ENCODE measurements around the gene ZNF22. TPM values are rescaled to one million over a fixed set of nuclear protein-coding genes. Genes with fewer than 3 reads are reported as not detected.
"Not testable (repeated sequence)": the region's sequence is repeated elsewhere in the genome, so short reads cannot be mapped to it uniquely, and the experiment has no call there.

The ZNF22 gene
- total RNA-seq, 4 donors from 2014 or later: 3.6 to 14.5 (median 8.0) TPM

GRCh38 chr10:45004661-45005060 lies 3.9 kb downstream of the ZNF22 start:
- 78 to 83% methylated on average over 3 of the region's 3 CpGs for WGBS, 2 donors
- Histone ChIP-seq H3K4me3 (no peak overlapping the region), H3K4me1 (peaks cover 16 to 53% (median 22%) of the 10 kb centered on the region in 3 donors), H3K27ac (no peak overlapping the region), H3K9me3 (no peaks in the 10 kb centered on the region), H3K27me3 (no peaks in the 10 kb centered on the region), H3K36me3 (peaks cover 0 to 30% (median 0%) of the 10 kb centered on the region in 3 donors)
- DNase-seq: no peak
- intact Hi-C loops (cut with DNase I): no loop called here
- no peak for TF ChIP-seq POLR2A (IDR thresholded peaks at IDR 0.05)
- TF ChIP-seq, protein P1, sequence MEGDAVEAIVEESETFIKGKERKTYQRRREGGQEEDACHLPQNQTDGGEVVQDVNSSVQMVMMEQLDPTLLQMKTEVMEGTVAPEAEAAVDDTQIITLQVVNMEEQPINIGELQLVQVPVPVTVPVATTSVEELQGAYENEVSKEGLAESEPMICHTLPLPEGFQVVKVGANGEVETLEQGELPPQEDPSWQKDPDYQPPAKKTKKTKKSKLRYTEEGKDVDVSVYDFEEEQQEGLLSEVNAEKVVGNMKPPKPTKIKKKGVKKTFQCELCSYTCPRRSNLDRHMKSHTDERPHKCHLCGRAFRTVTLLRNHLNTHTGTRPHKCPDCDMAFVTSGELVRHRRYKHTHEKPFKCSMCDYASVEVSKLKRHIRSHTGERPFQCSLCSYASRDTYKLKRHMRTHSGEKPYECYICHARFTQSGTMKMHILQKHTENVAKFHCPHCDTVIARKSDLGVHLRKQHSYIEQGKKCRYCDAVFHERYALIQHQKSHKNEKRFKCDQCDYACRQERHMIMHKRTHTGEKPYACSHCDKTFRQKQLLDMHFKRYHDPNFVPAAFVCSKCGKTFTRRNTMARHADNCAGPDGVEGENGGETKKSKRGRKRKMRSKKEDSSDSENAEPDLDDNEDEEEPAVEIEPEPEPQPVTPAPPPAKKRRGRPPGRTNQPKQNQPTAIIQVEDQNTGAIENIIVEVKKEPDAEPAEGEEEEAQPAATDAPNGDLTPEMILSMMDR (IDR thresholded peaks at IDR 0.05): no peak

- H3K4me3 ChIP-seq: no peak overlapping the region
- H3K27me3 ChIP-seq: no peaks in the 10 kb centered on the region
- H3K4me1 ChIP-seq: peaks cover 13 to 46% (median 18%) of the 10 kb centered on the region in 3 donors
- DNase-seq: no peak
- 90 to 100% methylated on average over 1 of the region's 1 CpG for WGBS, 2 donors
- intact Hi-C loops (cut with DNase I): no loop called here
- no peak overlapping the region for H3K27ac ChIP-seq
- TF ChIP-seq, protein P1 (IDR thresholded peaks at IDR 0.05): no peak
- TF ChIP-seq POLR2A (IDR thresholded peaks at IDR 0.05): no peak
- H3K36me3 ChIP-seq: peaks cover 0 to 30% (median 0%) of the 10 kb centered on the region in 3 donors
- no peaks in the 10 kb centered on the region for H3K9me3 ChIP-seq
Observed at GRCh38 chr10:45005284-45005683, 4.6 kb downstream of the ZNF22 start.

DNA sequence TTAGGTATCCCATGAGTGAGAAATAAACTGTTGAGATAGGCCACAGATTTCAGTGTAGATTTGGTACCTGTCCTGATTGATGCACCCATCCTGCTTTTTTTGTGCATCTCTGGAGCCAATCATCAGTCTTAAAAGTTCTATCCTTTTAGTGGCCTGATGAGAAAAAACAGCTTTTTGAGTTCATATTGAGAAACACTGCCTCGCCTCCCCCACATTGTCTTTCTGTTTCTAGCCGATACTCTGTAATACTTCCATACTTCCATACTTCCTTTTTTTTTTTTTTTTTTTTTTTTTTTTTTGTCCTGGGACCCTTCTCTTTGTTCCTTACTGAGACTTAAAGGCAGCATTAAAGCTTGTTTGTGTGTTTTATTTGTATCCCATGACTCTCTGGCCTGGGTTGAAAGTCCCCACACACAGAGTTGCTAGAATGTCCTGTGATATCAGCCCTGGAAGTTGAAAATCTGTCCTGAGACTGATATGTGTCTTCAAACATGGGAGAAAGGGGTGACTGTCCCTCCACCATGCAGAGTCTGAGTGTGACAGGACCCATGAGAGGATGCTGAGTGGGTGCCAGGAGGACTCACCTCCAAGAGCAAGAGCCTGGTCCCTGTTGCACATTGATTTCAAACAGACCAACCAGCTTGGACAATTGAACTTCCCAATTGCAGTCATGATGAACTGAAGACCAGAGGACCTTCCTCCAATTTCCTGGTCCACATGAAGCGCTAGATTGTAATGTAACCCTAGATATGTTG lies 5.7 kb downstream of the ZNF22 start:
- H3K4me3 ChIP-seq: no peak overlapping the region
- H3K4me1 ChIP-seq: peaks cover 11 to 38% (median 13%) of the 10 kb centered on the region in 3 donors
- H3K27ac ChIP-seq: no peak overlapping the region
- DNase-seq: no peak
- WGBS, 2 donors: 88 to 91% methylated on average over 3 of the region's 3 CpGs
- no peaks in the 10 kb centered on the region for H3K27me3 ChIP-seq
- H3K9me3 ChIP-seq: no peaks in the 10 kb centered on the region
- no peak for TF ChIP-seq POLR2A (IDR thresholded peaks at IDR 0.05)
- TF ChIP-seq, protein P1 (IDR thresholded peaks at IDR 0.05): no peak
- intact Hi-C loops (cut with DNase I): no loop called here
- H3K36me3 ChIP-seq: peaks cover 0 to 30% (median 0%) of the 10 kb centered on the region in 3 donors

DNA sequence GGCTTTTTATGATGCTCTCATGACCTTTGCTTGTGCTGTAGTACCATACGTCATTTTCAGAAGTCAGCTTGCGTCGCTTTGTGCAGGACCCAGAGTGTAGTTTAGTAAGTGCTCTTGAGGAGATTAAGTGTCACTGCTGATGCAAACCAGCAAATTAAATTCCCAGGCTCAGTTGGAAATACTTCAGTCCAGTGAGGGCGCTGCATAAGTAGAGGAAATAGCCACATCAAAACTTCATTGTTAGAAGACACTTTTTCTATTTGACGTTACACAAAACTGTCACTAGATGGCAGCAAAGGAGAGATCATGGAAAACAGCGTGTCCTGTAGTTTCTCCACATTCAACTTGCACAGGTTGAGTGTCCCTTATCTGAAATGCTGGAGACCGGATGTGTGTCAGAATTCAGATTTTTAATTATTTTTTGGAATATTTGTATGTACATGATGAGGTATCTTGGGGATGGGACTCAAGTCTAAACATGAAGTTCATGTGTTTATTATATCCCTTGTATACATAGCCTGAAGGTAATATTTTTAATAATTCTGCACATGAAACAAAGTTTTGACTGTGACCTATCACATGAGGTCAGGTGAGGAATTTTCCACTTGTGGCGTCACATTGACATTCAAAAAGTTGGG lies 7.9 kb downstream of the ZNF22 start:
- 11 to 12% methylated on average over 8 of the region's 8 CpGs for WGBS, 2 donors
- Histone ChIP-seq H3K27ac (no peak overlapping the region), H3K27me3 (no peaks in the 10 kb centered on the region), H3K36me3 (peaks cover 0 to 24% (median 0%) of the 10 kb centered on the region in 3 donors), H3K4me3 (no peak overlapping the region), H3K4me1 (peaks cover 3 to 16% (median 5%) of the 10 kb centered on the region in 3 donors), H3K9me3 (no peaks in the 10 kb centered on the region)
- DNase-seq: no peak
- intact Hi-C loops (cut with DNase I): no loop called here
- TF ChIP-seq POLR2A (IDR thresholded peaks at IDR 0.05): no peak
- TF ChIP-seq, protein P1 (IDR thresholded peaks at IDR 0.05): peak; percentile 69 to 83 (median 78)

- DNase-seq; H3K27ac ChIP-seq; H3K36me3 ChIP-seq; H3K4me1 ChIP-seq; H3K4me3 ChIP-seq; H3K27me3 ChIP-seq; intact Hi-C loops (cut with DNase I); H3K9me3 ChIP-seq: not testable (repeated sequence)
- WGBS, 2 donors: 100% methylated on average over 6 of the region's 10 CpGs; no CpG with 5 or more reads in 1 of the 2 donors
Observed at GRCh38 chr10:45014557-45014956, 13.8 kb downstream of the ZNF22 start.
